GM21526 (cell line): ENCODE data around the gene CFAP300.

Experiments
- ATAC-seq: cut with Tn5 transposase; IDR thresholded peaks from one replicate; pipeline ENCODE4 v1.9.1; 2021; ENCODE audit warnings: moderate library complexity; ENCODE audit not compliant: unreplicated experiment, low FRiP score

Gene CFAP300

DNA sequence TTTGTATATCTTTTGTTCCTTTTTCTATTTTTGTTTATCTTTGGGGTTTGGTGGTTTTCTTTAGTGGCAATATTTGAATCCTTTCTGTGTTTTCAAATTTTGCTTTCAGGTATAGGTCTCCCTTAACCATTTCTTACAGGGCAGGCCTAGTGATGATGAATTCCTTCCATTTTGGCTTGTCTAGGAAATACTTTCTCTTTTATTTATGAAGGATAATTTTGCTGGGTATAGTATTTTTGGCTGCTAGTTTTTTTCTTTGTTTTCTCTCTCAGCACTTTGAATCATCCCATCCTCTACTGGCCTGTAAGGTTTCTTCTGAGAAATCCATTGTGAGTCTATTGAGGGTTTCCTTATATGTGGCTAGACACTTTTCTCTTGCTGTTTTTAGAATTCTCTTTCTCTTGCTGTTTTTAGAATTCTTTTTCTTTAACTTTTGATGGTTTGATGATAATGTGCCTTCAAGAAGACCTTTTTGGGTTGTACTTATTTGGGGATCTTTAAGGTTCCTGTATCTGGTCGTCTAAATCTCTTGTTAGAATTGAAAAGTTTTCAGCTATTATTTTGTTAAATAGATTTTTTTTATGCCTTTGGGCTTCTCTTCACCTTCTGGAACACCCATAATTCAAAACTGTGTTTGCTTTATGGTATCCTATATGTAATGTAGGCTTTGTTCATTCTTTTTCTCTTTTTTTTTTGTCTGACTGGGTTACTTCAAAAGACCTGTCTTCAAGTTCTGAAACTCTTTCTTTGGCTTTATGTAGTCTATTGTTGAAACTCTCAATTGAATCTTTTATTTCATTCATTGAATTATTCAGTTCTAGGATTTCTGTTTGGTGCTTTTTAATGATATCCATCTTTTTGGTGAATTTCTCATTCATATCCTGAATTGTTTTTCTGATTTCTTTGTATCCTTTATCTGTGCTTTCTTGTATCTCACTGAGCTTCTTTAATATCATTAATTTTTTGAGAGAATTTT is 24.5 kb downstream of the CFAP300 start:
- no peak for ATAC-seq

DNA sequence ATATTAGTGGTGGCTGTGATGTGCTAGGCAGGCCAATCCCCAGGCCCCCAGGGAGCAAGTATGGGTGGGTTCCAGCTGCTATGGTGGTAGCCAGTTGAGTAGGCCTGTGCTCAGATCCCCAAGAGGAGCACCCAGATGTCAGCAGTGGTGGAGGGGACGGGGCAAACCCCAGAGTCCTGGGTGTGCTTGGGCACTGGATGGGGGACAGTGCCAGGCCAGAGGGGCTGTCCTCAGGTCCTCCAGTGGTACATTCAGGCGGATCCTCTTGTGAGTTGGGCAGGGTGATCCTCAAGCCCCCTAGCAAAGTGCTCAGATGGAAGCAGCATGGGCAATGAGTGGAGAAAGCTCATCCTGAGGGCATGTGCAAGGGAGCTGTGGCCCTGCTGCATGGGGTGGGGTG is 26.0 kb downstream of the CFAP300 start:
- ATAC-seq, result no peak

DNA sequence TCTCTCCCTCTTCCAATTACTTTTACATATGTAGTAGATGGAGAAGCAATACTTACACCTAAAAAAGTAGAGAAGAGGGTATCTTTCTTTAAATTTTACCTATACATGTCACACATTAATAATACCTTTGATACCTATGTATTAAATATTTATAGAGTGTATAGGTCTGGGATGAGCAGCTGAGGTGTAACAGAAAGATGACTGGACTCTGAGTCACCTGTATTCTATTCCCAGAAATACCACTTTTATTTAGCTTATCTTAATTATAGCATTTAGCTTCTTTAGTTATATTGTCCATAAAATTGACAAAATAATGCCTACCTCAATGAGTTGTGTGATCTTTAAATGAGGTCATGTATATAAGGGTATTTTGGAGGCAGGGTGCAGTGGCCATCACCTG is 32.4 kb downstream of the CFAP300 start:
- no peak for ATAC-seq

DNA sequence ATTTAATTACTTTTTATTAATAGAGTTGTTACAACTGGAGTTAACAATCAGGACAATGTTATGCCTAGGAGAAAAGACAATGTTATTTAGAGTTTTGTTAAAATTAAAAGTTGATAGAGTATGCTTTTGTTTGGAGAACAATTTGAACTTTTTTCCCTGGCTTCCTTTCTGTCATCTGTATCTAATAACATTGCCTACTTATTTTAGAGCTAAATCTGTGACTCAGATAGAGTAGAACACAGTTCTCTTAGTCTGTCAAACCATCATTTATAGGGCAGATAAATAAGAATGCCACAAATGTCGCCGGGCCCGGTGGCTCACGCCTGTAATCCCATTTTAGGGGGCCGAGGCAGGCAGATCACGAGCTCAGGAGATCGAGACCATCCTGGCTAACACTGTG is 34.1 kb downstream of the CFAP300 start:
- ATAC-seq, result no peak

DNA sequence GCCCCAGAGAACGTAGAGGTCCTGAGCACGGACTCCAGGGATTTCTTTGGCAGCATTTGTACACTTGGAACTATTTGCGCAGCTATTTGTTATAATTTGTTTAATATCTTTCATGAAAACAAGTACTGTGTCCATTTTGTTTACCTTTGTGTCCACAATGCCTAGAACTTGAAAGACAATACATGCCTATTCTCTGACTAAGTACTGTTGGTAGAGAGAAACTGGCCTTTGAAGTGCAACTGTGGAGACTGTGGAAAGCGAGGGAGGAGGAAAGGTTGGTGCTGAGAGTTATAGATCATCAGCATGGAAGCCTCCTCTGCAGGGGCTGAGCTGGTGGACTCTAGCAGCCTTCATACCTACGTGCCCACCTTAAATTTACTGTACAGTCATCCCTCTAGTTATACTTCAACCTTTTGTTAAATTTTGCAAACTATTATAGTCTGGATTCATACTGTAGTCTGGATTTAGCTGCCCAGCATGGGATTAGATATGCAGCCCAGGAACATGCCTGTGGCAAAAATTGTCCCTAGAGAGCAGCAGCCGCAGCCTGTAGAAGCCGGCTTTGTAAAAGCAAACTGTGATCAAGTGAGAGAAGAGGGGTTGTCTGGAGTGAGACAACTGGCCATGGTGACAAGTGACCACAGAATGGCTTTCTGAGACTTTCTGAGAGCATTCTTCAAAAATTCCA is 38.8 kb downstream of the CFAP300 start:
- ATAC-seq, result no peak

DNA sequence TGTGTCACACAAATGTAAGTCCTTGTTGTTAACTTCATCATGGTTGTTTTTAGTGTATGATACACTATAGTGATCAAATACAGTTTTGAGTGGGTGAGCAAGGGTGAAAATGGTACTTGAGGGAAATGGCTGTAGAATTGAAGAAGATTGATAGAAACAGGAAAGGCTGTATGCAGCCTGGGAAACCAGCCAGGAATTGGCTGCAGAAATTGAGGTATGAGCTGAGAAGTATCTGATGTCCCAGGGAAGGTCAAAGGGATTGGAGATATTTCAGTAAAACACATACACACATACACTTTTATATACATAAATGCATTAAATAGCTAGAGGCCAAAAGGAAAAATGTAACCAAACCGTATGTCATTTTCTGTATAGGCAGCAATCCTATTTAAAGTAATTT is 49.9 kb downstream of the CFAP300 start:
- ATAC-seq, result no peak

DNA sequence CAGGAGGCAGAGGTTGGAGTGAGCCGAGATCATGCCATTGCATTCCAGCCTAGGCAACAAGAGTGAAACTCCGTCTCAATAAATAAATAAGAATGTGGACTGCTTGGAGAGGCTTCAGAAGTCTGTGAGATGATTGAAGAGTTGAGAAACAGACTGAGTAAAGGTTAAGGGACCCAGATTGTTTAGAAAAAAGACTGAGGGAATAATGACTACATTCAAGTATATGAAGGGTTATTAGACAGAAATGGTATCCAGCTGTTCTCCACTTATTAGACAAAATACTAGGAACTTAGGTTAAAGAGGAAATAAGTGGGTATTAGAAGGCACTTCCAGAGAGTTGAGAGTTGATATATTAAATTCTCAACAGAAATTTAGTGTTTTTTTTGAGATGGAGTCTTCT is 52.5 kb downstream of the CFAP300 start:
- ATAC-seq, result no peak

DNA sequence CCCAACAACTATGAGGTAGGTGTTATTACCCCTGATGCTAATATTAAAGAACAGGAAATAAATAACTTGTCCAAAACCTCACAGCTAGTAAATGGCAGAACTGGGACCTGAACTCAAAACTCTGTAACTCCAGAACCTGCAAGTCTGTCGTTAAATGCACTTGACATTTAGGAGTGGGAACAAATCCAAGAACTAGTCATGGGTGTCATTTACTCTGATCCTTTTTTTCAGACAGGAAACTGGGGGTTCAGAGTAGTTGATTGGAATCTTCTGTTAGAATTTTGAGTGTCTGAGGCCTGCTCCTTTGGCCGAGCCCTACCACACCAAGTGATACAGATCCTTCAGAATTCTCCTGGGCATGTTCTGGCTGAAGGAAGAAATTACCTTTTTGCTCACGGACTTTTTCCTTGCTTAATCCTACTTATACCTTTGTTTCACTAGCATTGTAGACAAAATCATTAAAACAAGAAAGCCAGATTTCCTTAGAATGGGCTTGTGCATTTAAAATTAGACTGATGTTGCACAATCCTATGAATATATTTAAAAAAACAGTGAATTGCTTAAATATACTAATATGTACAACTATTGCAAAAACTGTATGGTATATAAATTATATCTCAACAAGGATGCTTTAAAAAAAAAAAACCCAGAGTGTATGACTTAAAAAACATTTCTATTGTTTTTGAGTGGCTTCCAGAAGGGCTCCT is 61.6 kb downstream of the CFAP300 start:
- ATAC-seq, result no peak

DNA sequence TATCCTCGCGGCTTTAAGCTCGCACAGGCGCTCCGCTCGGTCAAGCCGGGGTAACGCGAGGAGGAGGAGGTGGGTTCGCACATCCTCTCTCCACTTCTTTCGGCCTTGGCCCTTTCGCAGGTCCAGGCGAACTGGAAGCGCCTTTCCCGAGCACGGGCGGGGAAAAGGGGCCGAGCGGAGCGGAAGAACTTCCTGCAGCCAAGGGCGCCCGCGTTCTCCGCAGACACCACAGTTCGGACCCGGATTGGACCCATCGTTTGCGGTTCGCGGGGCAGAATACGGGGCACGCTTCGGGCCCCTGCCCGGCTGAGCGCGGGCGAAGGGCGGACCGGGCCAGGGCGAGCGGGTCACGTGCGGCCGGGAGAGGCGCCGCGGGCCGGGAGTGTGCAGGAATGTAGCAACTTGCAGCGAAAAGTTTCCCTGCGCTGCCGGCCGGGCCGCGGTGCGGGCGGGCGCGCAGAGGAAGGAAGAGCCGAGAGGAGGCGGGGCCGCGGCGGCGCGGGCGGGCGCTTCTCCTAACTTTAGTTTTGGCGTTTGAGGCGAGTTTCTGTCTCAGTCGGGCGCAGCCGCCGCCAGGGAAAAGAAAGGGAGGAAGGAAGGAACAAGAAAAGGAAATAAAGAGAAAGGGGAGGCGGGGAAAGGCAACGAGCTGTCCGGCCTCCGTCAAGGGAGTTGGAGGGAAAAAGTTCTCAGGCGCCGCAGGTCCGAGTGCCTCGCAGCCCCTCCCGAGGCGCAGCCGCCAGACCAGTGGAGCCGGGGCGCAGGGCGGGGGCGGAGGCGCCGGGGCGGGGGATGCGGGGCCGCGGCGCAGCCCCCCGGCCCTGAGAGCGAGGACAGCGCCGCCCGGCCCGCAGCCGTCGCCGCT is 62.9 kb downstream of the CFAP300 start, which contains the start of gene YAP1:
Gene YAP1, plus strand, starts transcription at position 552 of the 865 bp plus-strand sequence. CDS start 402 bp downstream, outside the sequence.
- peak; percentile 91 for ATAC-seq

DNA sequence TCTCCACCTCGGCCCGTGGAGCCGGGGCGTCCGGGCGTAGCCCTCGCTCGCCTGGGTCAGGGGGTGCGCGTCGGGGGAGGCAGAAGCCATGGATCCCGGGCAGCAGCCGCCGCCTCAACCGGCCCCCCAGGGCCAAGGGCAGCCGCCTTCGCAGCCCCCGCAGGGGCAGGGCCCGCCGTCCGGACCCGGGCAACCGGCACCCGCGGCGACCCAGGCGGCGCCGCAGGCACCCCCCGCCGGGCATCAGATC is 63.4 kb downstream of the CFAP300 start:
- ATAC-seq, result peak; percentile 37

DNA sequence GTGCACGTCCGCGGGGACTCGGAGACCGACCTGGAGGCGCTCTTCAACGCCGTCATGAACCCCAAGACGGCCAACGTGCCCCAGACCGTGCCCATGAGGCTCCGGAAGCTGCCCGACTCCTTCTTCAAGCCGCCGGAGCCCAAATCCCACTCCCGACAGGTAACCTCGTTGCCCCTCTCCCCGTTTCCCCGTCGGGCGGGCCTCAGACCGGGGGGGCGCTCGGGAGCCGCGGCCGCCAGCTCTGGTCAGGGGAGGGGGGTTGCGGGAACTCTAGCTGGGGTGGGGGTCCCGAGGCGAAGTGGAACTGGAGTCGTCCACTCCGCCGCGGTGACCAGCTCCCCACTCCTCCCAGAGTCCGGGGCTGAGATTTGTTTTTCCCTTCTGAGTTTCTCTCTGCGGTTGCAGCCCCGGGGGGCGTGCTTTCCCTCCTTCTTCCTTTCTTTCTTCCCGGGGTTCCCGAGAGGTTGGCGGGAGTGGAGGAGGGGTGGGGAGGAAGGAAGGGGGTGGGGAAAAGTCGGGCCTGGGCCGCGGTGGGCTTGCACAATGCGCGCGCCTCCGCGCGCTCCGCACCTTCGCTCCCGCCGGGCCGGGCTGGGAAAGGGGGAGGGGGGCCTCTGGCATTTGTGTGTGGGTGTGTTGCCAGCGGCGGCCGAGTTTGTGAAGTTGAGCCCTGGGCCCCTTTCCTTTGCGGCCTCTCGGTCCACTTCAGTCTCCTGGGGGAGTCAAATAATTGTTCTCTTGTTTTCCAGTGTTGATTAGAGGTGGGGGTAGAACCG is 64.0 kb downstream of the CFAP300 start:
- no peak for ATAC-seq

DNA sequence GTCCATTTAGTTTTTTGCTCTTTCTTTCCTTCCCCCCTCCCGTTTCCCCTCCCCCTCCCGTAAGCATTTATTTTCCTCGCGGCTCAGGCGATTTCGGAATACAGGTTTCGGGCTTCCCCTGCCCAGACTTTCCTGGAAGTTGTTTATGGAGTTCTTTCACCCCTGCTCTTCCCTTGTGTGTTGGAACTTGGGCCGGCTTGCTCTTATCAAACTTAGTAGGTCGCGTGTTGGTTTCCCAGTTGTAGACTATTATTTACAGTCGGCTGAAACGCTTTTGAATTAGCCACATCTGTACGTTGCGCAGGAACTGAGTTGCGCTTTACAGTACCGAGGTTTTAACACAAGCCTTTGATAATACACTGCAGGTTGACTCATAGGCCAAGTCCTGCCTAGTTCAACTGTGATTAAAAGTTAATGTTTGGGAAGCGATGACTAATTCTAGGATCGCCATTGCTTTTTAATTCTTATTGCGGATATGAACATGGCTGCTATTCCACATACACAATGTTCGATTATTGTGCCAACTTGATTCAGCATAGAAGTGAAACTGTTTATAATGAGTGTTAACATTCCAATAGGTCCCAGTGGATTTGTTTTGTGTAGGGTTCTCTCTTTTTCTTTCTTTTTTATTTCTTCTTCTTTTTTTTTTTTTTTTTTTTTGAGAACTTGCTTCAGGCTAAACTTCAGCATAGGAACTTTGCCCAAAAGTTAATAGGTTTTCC is 64.7 kb downstream of the CFAP300 start:
- no peak for ATAC-seq

DNA sequence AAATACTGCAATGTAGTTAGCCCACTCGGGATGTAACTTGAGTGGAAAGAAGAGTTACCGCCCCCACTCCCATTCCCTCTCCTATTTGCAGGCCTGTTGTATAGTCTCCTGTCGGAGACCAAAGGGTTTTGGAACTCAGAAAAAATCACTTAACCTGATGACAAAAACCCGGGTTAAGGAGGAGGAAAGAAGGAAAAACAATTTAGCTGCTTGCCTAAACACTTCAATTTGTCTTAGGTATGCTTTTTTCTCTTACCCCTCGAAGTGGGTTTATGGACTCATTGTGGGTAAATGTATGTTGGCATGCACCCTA is 65.2 kb downstream of the CFAP300 start:
- ATAC-seq, result no peak

DNA sequence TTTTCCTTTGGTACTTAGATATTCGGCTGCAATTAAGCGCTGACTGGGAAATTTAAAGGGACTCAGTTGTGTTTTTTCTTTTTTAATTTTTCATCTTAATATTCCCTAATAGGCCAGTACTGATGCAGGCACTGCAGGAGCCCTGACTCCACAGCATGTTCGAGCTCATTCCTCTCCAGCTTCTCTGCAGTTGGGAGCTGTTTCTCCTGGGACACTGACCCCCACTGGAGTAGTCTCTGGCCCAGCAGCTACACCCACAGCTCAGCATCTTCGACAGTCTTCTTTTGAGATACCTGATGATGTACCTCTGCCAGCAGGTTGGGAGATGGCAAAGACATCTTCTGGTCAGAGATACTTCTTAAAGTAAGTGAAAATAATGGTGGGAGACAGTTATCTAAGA is 66.8 kb downstream of the CFAP300 start:
- no peak for ATAC-seq

DNA sequence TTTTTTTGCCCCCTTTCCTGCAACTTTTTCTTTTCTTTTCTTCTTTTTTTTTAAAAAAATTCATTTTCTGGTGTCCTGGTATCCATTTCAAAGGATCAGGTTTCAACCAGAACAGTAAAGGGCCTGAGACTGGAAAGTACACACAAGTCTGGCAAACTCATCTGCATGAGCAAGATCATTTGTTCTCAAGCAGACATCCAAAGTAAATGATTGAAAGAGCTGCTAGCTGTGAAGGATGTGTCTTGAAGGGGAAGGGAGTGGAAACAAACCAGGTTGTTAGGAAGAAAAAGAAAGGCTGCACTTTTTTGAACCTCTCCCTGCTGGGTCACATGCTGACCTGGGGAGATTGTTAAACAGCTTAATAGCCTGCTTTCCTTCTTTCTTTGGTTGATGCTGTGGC is 68.3 kb downstream of the CFAP300 start:
- ATAC-seq, result no peak

DNA sequence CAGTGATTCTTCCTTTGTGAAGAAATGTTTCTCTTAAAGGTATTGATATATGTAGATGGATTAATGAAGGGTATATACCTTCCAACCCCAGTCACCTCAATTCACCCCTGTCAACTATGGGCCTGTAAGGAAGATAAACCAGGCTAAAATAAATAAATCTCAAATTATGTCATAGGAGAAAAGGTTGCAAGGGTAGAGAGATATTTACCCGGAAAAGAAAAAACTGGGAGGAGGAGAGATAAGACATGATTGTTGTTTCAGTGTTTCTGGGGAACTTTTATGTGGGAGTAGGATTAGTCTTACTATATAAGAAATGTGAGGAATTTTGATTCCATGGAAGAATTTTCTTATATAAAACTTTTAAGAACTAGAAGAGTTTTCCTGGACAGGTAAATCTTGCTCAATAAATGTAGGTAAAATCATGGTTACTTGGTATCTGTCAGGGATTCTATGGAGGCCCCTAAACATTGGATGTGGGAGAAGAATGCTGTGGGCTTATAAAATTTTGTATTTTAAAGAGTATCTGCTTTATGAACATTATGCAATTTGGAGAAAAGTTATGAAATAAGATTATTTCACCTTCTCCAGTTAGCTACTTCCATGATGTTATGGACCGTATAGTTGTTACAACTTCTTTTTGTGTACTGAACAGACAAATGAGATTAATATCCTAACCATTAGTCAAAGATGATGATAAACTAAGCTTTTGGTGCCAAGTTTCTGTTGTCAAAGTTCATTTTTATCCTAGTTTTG is 69.4 kb downstream of the CFAP300 start:
- no peak for ATAC-seq

DNA sequence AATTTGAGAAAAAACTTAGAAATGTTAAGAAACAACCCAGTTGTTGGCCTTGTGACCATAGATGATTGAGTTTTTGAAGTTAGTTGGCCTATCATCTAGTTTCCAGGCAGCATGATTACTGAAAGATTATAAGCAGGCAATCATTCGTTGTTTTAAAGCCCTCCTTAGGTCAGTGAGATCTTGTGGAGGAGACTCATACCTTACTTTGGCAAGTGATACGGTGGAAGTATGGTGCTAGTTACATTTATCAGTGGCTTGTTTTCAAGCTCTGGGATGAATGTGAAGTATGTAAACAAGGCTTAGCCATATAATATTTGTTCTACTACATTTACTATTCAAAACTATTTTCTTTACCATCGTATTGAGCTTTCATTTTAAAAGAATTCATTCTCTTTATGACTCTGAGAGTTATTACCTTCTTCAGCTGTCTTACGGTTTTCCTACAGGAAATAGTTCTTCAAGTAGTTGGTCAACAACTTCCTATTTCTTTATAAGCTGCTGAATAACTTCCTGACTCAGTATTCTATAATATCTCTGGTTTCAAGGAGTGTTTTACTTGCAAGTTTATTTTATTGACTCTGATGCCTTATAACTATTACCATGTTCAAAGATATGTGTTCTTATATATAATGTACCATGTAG is 70.4 kb downstream of the CFAP300 start:
- no peak for ATAC-seq

DNA sequence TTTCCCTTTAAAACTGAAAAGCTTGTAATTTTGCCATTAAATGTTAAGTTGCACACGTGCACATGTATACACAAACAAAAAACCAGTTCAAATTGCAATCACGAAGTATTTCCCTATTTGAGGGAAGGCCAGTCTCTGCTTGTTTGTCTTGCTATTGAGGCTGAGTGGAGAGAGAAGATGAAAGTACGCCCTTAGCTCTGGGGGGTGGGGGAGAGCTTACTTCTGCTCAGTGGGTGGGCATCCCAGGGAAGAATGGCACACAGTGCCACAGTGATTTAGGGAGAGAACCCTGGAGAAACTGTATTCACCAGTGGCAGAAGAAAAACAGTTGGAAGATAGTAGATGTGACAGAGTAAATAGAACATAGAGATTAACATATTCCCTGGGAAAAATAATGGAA is 71.7 kb downstream of the CFAP300 start:
- ATAC-seq, result no peak
